H1 (cell line): ENCODE results near the gene LIPA. TPM values are rescaled to one million over a fixed set of nuclear protein-coding genes. Genes with fewer than 3 reads are reported as not detected.
A peak's percentile ranks its signal among the peaks of the same experiment; 100 is the strongest.

ENCODE experiments used
- BACH1 ChIP-seq: IDR thresholded peaks from 2 replicates; pipeline ENCODE4 v1.6.1; 2012; ENCODE audit warnings: low read length, improper control_type of control experiment
- BRCA1 ChIP-seq: IDR thresholded peaks from 2 replicates; pipeline ENCODE4 v1.6.1; 2012; ENCODE audit warnings: low read depth, low read length, improper control_type of control experiment
- CBX5 ChIP-seq: fragments of 300-800, 300-1000 bp; sonication (generic); IDR thresholded peaks from 2 replicates; pipeline ENCODE4 v1.7.1; 2016; ENCODE audit warnings: antibody characterized with exemption, low read length, low read depth
- CBX8 ChIP-seq: fragments of 300-800, 300-1000 bp; sonication (generic); IDR thresholded peaks from 2 replicates; pipeline ENCODE4 v1.7.1; 2016; ENCODE audit warnings: low read depth, low read length, borderline replicate concordance
- CEBPB ChIP-seq: IDR thresholded peaks from 2 replicates; pipeline ENCODE4 v1.6.1; 2012; ENCODE audit warnings: low read depth, low read length
- CREB1 ChIP-seq: IDR thresholded peaks from 2 replicates; pipeline ENCODE4 v1.6.1; 2012; ENCODE audit warnings: inconsistent platforms
- EGR1 ChIP-seq: IDR thresholded peaks from 2 replicates; pipeline ENCODE4 v1.6.1; 2011; ENCODE audit warnings: low read depth, low read length, borderline replicate concordance
- EZH2 ChIP-seq: fragments of 200-600 bp; sonication (generic); IDR thresholded peaks from 2 replicates; pipeline ENCODE4 v1.7.1; 2012; ENCODE audit warnings: low read depth, mild to moderate bottlenecking, moderate library complexity, low read length, inconsistent platforms; ENCODE audit not compliant: severe bottlenecking
- GABPA ChIP-seq: IDR thresholded peaks from 2 replicates; pipeline ENCODE4 v1.6.1; 2011; ENCODE audit warnings: mild to moderate bottlenecking, low read length, moderate library complexity, borderline replicate concordance; ENCODE audit not compliant: insufficient read depth
- HDAC6 ChIP-seq: IDR thresholded peaks from one replicate; pipeline ENCODE4 v1.7.1; 2012; ENCODE audit warnings: low read depth, mild to moderate bottlenecking, inconsistent platforms, low read length, moderate library complexity
- JUND ChIP-seq: IDR thresholded peaks from 2 replicates; pipeline ENCODE4 v1.6.1; 2011; ENCODE audit warnings: mild to moderate bottlenecking, improper control_type of control experiment, low read length
- MAFK ChIP-seq: IDR thresholded peaks from 2 replicates; pipeline ENCODE4 v1.6.1; 2012; ENCODE audit warnings: low read depth, mild to moderate bottlenecking, improper control_type of control experiment, low read length
- NANOG ChIP-seq: IDR thresholded peaks from 2 replicates; pipeline ENCODE4 v1.6.1; 2011; ENCODE audit warnings: low read length, low read depth, mild to moderate bottlenecking, inconsistent platforms; ENCODE audit not compliant: insufficient read depth, poor library complexity, severe bottlenecking
- NRF1 ChIP-seq: IDR thresholded peaks from 2 replicates; pipeline ENCODE4 v1.6.1; 2011; ENCODE audit warnings: mild to moderate bottlenecking, low read depth, low read length, improper control_type of control experiment
- PHF8 ChIP-seq: fragments of 200-600 bp; sonication (generic); conservative IDR thresholded peaks from 2 replicates; pipeline ENCODE4 v1.7.1; 2012; ENCODE audit warnings: low read depth, mild to moderate bottlenecking, inconsistent platforms, low read length, moderate library complexity
- RBBP5 ChIP-seq: IDR thresholded peaks from 2 replicates; pipeline ENCODE4 v1.7.1; 2012; ENCODE audit warnings: low read depth, mild to moderate bottlenecking, inconsistent platforms, low read length, moderate library complexity, borderline replicate concordance
- RFX5 ChIP-seq: IDR thresholded peaks from 2 replicates; pipeline ENCODE4 v1.6.1; 2011; ENCODE audit warnings: low read depth, low read length, improper control_type of control experiment, borderline replicate concordance
- RXRA ChIP-seq: IDR thresholded peaks from 2 replicates; pipeline ENCODE4 v1.6.1; 2011; ENCODE audit warnings: low read depth, mild to moderate bottlenecking, low read length, moderate library complexity; ENCODE audit not compliant: insufficient read depth
- SIN3A ChIP-seq, 2 experiments: IDR thresholded peaks in 1 of 2; conservative IDR thresholded peaks in 1 of 2; 2 replicates each; pipeline ENCODE4 v1.6.1; 2011 to 2012; ENCODE audit warnings: low read length in 2 of 2, improper control_type of control experiment in 1 of 2, low read depth in 1 of 2, mild to moderate bottlenecking in 1 of 2
- SP4 ChIP-seq: IDR thresholded peaks from 2 replicates; pipeline ENCODE4 v1.6.1; 2012; ENCODE audit warnings: low read length, inconsistent platforms
- TBP ChIP-seq: IDR thresholded peaks from 2 replicates; pipeline ENCODE4 v1.6.1; 2011; ENCODE audit warnings: low read depth, low read length, improper control_type of control experiment
- TCF12 ChIP-seq: IDR thresholded peaks from 2 replicates; pipeline ENCODE4 v1.6.1; 2011; ENCODE audit warnings: low read depth, mild to moderate bottlenecking, low read length
- YY1 ChIP-seq: IDR thresholded peaks from 2 replicates; pipeline ENCODE4 v1.6.1; 2011; ENCODE audit warnings: low read depth, mild to moderate bottlenecking, low read length
- polyA plus RNA-seq, 7 experiments: library from polyadenylated mRNA; depleted of rRNA in 3 of 7; stranded (reverse) in 5 of 7; unstranded in 2 of 7; fragments of >200 nt in 5 of 7; fragments of 200-250 nt in 2 of 7; gene quantifications; 1 replicate in 5 of 7; 2 replicates in 1 of 7; 4 replicates in 1 of 7; pipeline versions ENCODE4 v1.2.1 to v1.2.3, GENCODE V29; 2011 to 2013; ENCODE audit warnings: missing spikeins in 2 of 7, mixed read lengths in 2 of 7
- total RNA-seq: library from RNA; stranded (reverse); fragmentation: NEBNext Ultra II Directional; extraction: Animal tissue kit (Norgen Biotek cat#: 25700); gene quantifications from 2 replicates; pipeline ENCODE4 v1.2.1, GENCODE V29; 2021
- TF ChIP-seq, protein P1 (sequence below): IDR thresholded peaks from 2 replicates; pipeline ENCODE4 v1.6.1; 2011; ENCODE audit warnings: low read length, improper control_type of control experiment

The LIPA gene
- total and polyA plus RNA-seq, 2 of the 8 experiments (the other 6 are each of a cell fraction or from before 2014, with no cell fraction given): 18.1 to 32.4 TPM

DNA sequence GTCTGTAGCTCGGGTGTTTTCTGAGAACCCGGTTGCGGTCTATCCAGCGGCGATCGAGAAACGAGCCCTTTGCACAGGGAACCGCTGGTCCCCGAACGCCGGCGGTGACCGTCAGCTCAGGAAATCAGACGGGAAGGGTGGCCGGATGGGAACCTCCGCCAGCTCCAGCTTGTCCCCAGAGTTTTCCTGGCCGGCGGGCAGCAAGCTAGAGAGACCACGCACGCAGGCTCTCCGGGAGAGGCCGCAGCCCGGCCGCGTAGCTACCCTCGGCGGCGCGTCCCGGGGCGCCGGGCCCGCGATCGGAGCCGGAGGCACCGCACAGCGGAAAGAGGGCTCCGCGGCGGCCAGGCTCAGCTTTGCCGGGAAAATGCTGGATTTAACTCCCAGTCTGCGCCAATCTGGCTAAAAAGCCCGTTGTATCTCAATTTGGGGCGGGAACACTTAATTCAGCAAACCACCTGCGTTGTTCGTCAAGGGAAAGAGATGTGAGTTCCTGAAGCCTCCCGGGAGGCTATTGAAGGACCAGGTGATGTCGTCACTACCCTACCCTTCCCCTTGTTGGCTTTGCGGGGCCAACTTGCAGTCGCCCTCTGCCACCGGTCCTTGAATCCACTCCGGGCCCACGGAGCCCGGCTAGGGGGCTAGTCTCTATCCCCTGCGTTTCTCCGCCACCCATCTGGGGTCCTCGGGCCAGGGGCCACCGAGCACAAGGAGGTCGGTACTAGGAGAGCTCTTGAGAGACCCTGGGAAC is 43.6 kb downstream of the LIPA start (continued):
- TF ChIP-seq, protein P1, sequence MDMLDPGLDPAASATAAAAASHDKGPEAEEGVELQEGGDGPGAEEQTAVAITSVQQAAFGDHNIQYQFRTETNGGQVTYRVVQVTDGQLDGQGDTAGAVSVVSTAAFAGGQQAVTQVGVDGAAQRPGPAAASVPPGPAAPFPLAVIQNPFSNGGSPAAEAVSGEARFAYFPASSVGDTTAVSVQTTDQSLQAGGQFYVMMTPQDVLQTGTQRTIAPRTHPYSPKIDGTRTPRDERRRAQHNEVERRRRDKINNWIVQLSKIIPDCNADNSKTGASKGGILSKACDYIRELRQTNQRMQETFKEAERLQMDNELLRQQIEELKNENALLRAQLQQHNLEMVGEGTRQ: no peak
- no peak for TF ChIP-seq RFX5
- TF ChIP-seq NANOG: no peak
- no peak; the same call in 1 of the 2 replicates for TF ChIP-seq PHF8
- no peak for TF ChIP-seq JUND
- TF ChIP-seq SIN3A (conservative IDR thresholded peaks at IDR 0.05 in 1 of 2, IDR thresholded peaks at IDR 0.05 in 1 of 2; ENCODE audit: low read depth in 1 of 2, low read length in 2 of 2): peak in 1 of 2 experiments; percentile 42; a peak in 1 of 4 replicates
- TF ChIP-seq NRF1: no peak
- TF ChIP-seq CREB1: peak; percentile 63
- no peak for TF ChIP-seq GABPA
- TF ChIP-seq TBP: no peak
- TF ChIP-seq YY1: no peak
- TF ChIP-seq CEBPB: no peak
- TF ChIP-seq RXRA: no peak
- no peak for TF ChIP-seq SP4
- TF ChIP-seq MAFK: no peak
- TF ChIP-seq CBX5: no peak
- no peak for TF ChIP-seq HDAC6
- no peak for TF ChIP-seq BRCA1
- TF ChIP-seq CBX8: no peak
- TF ChIP-seq BACH1: no peak
- TF ChIP-seq TCF12: no peak
- peak; percentile 64; the same call in 1 of the 2 replicates for TF ChIP-seq RBBP5
- TF ChIP-seq EZH2: peak; percentile 78
- no peak for TF ChIP-seq EGR1
